ENCODE results near the gene SBF1.

DNA sequence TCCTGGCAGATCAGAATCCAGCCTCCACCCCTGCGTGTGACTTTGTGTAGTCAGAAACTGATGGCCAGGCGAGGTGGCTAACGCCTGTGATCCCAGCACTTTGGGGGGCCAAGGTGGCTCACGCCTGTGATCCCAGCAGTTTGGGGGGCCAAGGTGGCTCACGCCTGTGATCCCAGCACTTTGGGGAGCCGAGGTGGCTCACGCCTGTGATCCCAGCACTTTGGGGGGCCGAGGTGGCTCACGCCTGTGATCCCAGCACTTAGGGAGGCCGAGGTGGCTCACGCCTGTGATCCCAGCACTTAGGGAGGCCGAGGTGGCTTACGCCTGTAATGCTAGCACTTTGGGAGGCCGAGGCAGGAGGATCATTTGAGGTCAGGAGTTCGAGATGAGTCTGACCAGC, 38.3 kb upstream of the SBF1 start:
- TF ChIP-seq, protein P1, sequence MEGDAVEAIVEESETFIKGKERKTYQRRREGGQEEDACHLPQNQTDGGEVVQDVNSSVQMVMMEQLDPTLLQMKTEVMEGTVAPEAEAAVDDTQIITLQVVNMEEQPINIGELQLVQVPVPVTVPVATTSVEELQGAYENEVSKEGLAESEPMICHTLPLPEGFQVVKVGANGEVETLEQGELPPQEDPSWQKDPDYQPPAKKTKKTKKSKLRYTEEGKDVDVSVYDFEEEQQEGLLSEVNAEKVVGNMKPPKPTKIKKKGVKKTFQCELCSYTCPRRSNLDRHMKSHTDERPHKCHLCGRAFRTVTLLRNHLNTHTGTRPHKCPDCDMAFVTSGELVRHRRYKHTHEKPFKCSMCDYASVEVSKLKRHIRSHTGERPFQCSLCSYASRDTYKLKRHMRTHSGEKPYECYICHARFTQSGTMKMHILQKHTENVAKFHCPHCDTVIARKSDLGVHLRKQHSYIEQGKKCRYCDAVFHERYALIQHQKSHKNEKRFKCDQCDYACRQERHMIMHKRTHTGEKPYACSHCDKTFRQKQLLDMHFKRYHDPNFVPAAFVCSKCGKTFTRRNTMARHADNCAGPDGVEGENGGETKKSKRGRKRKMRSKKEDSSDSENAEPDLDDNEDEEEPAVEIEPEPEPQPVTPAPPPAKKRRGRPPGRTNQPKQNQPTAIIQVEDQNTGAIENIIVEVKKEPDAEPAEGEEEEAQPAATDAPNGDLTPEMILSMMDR (IDR thresholded peaks at IDR 0.05): no peak
- no peak for TF ChIP-seq POLR2A (IDR thresholded peaks at IDR 0.05)
- no peak for TF ChIP-seq POLR2AphosphoS5 (IDR thresholded peaks at IDR 0.05)

All from sigmoid colon (tissue), 4 donors.